G401.6 (cell line): ENCODE results near the gene NCOA3.

Experiments used
- FAIRE-seq: peaks from 2 replicates; lab custom pipeline; 2012; peaks lifted over from hg19 to GRCh38; lab: Jason Lieb, UNC

The NCOA3 gene

DNA sequence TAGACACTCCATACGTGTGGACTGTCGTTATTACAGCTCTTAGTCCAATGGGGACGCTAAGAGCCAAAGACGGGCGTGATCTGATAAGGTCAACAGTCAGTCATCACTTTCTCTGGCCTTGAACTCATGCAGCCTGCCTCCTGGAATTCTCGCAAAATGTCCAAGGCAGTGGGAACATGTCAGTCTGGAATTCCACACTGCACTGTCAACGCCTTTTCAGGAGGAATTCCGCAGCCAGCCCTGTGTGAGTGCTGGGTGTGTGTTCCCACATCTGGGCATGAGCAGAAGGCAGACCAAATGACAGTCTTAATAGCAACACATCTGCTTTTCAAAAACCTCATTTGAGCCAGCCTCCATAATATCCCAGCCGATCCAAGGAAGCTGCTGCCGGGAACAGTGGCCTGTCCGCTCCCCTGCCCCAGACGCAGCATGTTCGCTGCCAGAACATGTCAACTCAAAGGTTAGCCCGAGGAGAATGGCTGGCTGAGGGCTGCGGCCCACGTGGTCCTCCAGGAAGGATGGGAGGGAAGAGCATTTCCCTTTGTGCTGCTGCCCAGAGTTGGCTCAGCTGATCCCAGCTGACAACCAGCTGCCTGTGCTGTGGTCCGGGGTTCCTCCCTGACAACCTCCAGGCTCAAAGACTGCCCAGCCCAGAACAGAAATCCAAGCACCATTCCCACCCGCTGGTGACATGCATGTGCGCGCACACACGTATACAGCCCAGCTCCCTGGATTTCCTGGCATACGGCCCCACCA lies 180.5 kb downstream of the NCOA3 start:
- no peak for FAIRE-seq

DNA sequence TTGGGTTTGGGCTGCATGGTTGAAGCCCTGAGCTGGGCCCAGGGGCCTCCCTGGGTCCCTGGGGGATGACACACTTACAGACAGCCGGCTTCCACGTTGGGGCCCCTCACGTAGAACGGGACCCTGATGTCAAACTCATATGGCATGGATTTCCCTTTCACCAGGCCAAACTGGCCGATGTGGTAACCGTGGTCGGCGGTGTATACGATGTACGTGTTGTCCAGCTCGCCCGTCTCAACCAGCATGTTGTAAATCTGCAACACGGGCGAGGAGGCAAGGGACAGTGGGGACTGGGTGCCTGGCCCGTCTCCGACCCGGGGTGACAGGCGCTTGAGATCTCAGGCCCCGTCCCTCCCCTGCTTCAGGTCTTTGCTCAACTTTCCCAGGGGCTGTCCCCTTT lies 181.2 kb downstream of the NCOA3 start:
- no peak for FAIRE-seq

GRCh38 chr20:47684306-47685080 lies 182.8 kb downstream of the NCOA3 start:
- FAIRE-seq: no peak

DNA sequence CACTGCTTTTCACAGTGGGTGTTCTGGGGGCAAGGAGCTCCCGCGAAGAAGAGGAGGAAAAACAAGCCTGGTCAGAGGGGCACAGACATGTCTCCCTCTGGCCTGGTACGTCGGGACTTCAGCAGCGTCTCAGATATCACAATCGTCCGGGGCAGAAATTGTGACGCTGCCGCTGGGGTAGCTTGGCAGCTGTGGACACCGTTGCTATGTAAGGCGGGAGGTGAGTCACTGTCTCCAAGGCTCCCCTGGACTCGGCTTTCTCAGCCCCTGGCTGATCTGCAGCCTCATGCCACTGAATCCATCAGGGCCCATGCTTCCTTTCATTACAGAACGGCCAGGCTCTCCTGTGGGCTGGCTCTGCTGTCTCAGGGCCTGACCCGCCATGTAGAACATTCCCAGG lies 184.9 kb downstream of the NCOA3 start:
- no peak for FAIRE-seq

DNA sequence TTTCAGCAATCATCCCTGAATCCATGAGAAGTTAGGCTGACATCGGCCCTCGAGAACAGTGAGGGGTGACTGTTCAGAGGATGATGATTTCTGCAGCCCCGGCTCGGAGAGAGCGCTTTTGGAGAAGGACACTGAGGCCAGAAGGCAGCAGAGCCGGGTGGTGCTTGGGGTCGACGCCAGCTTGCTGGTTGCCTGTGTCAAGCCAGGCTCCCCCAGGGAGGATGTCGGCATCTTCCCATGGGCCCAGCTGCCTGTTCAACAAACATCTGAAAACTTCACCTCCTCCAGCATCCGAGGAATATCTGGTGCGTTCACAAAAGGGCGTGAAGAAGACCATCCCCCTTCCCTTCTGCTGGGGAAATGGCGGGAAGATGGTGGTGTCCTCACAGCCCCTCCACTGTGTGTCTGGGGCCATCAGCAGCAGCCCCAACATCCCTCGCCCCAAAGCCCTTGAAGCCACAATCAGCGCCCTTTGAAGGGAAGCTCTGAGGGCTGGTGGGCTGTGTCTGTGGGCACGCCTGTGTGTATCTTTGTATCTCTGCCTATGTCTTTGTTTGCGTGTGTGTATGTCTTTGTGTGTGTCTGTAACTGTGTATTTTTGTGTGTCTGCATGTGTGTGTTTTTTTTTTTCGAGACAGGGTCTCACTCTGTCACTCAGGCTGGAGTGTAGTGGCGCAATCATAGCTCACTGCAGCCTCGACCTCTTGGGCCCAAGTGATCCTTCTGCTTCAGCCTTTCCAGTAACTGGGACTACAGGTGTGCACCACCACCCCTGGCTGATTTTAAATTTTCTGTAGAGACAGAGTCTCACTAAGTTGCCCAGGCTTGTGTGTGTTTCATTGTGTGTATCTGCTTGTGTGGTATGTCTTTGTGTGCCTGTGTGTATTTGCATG lies 185.7 kb downstream of the NCOA3 start:
- no peak for FAIRE-seq

- no peak for FAIRE-seq
These were observed 187.0 kb downstream of the NCOA3 start for GRCh38 chr20:47688385-47689381.

DNA sequence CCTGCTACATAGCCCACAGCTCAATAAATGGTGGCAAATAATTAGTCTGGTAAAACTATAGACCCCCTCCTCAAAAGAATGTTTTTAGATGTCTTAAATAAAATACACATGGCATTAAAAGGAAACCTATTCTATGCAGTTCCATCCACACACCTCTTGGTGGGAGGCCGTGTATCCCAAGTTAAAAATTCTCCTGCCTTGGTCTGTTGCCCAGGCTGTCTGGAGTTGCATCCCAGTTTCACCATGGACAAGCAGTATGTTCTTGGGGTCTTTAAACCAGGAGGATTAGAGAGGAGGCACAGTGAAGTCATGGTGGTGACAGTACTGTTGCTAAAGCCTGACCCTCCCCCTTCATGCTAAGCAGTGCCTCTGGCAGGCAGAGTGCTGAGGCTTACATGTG lies 188.0 kb downstream of the NCOA3 start:
- no peak for FAIRE-seq

DNA sequence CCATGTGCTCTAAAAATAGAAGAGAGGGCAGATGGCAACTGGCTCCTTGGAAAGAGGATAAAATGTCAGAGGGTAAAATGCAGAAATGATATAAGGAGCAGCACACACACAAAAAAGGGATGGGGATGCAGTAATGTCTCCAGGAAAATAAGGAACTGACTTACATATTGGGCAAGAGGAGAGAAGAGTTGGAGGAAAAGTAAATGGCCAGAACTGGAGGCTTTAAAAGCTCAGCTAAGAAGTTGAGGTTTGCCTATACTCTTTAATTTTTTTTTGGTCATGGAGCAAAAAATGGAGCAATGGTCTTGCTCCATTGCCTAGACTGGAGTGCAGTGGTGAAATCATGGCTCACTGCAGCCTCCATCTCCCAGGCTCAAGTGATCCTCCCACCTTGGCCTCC lies 189.9 kb downstream of the NCOA3 start:
- FAIRE-seq: no peak

GRCh38 chr20:47694021-47694818 lies 192.5 kb downstream of the NCOA3 start:
- FAIRE-seq: no peak

GRCh38 chr20:47696856-47697255 lies 195.2 kb downstream of the NCOA3 start:
- no peak for FAIRE-seq

DNA sequence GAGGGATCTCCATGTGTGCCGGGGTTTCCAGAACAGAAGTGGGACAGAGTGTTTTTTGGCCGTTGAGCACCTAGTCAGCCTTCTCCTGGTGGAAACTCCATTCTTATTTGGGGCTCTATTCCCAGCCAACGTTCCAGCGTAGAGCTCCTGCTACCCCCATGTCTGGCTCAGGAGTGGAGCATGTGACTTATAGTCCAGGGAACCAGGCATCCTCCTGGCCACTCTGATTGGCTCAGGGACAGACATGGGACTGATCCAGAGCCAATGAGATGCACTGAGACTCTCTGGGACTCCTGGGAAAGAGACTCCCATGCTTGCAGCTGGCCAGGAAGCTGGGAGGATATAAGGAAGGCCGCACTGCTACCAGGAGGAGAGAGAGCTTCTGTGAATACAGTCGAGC lies 196.5 kb downstream of the NCOA3 start:
- FAIRE-seq: no peak

- FAIRE-seq: no peak
These were observed 198.1 kb downstream of the NCOA3 start for GRCh38 chr20:47699818-47700217.

GRCh38 chr20:47700327-47700726 lies 198.6 kb downstream of the NCOA3 start:
- no peak for FAIRE-seq

DNA sequence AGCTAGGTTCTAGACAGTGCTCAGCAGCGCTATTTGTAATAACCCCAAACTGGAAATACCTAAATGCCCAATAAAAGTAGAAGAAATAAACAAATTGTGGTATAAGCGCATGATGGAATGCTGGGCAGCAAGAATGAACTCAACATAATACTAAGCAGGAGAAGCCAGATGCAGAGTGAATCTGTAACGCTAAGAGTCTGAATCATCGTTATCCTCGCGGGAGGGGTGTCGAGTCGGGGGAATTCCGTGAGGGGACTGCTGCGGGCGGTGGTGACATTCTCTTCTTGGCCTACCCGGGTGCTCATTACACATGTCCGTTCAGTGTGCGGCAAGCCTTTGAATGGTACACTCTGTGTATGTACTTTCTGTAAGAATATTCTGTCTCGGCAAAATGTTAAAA lies 199.9 kb downstream of the NCOA3 start:
- no peak for FAIRE-seq

- FAIRE-seq: no peak
These were observed 202.1 kb downstream of the NCOA3 start for GRCh38 chr20:47703748-47704147.

DNA sequence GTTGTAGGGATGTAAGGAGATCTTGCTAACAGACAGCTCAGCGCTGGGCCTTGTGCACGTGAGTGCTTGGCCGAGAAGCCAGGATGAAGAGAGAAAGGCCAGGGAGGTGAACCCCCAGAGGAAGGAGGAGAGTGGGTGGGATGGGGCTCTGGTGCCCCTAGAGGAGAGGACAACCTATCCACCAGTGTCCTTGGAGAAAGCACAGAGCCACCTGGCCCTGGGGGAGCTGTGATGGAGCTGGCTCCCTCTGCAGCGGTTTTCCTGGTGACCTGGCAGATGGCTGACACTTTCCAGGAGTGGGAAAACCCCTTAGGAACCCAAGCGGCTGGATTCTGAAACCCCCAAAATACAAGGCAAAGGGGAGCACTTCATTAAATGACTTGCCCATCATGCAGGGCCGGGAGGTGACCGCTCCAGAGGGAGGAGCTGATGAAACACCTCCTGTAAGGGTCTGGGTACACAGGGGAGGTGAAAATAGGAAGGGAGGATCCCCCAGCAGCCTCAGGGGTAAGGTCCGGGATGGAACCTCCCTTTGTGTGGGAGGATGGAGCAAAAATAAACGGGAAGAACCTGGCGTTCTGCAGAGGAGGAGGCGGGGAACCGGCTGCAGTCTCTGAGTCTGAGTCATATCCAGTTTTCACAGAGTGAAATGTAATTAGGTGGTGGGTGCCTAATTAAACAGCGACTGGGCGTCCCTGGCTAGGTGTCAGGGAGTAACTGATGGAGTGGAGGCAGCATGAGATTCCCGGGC lies 203.2 kb downstream of the NCOA3 start:
- no peak for FAIRE-seq

- FAIRE-seq: no peak
These were observed 203.8 kb downstream of the NCOA3 start for GRCh38 chr20:47705497-47705856.

GRCh38 chr20:47706345-47706744 lies 204.7 kb downstream of the NCOA3 start:
- no peak for FAIRE-seq
